Upper lobe of left lung (tissue), 6 donors: ENCODE results near the gene C15orf40. TPM values are rescaled to one million over a fixed set of nuclear protein-coding genes. Genes with fewer than 3 reads are reported as not detected.
A peak's percentile ranks its signal among the peaks of the same experiment; 100 is the strongest.

Experiments
- ATAC-seq, 2 donors: fragments of 200-7000 bp; cut with Tn5 transposase; one replicate each; pipeline ENCODE4 v1.9.1; 2022; ENCODE audit warnings: mild to moderate bottlenecking in 2 of 2, moderate library complexity in 2 of 2; ENCODE audit not compliant: low FRiP score in 2 of 2
- DNase-seq, 2 donors: peaks; one replicate each; pipeline ENCODE4 v3.0.0-alpha.2; 2019 to 2020
- H3K27ac ChIP-seq, 4 donors: fragments of 200-600 bp; sonication (generic); one replicate each; pipeline ENCODE4 v1.5.1; 2016 to 2019
- H3K27me3 ChIP-seq, 4 donors: fragments of 200-600 bp; sonication (generic); one replicate each; pipeline ENCODE4 v1.5.1; 2017 to 2019
- H3K36me3 ChIP-seq, 4 donors: fragments of 200-600 bp; sonication (generic); one replicate each; pipeline ENCODE4 v1.5.1; 2016 to 2019
- H3K4me1 ChIP-seq, 4 donors: fragments of 200-600 bp; sonication (generic); one replicate each; pipeline ENCODE4 v1.5.1; 2018 to 2019
- H3K4me3 ChIP-seq, 4 donors: fragments of 200-600 bp; sonication (generic); one replicate each; pipeline ENCODE4 v1.5.1; 2017 to 2019; ENCODE audit warnings: mild to moderate bottlenecking in 2 of 4, moderate library complexity in 1 of 4
- H3K9me3 ChIP-seq, 4 donors: fragments of 200-600 bp; sonication (generic); one replicate each; pipeline ENCODE4 v1.5.1; 2018 to 2019
- EP300 ChIP-seq, 4 donors: sonication (generic); formaldehyde crosslinking; IDR thresholded peaks; one replicate each; pipeline ENCODE4 v1.5.1; 2017; ENCODE audit warnings: antibody characterized with exemption in 4 of 4, control low read depth in 2 of 4
- POLR2A ChIP-seq, 4 donors: fragments of 450-650 bp; IDR thresholded peaks; one replicate each; pipeline ENCODE4 v1.5.1; 2016 to 2017; ENCODE audit warnings: antibody characterized with exemption in 4 of 4, mild to moderate bottlenecking in 2 of 4
- POLR2AphosphoS5 ChIP-seq, 2 donors: sonication (generic); formaldehyde crosslinking; IDR thresholded peaks; one replicate each; pipeline ENCODE4 v1.5.1; 2017; ENCODE audit warnings: antibody characterized with exemption in 2 of 2
- WGBS, 2 donors: methylation state at CpG; one replicate each; pipeline ENCODE4 v1.1.5; 2017 to 2018; 5-methylcytosine and 5-hydroxymethylcytosine counted together
- total RNA-seq, 6 donors: library from RNA; depleted of rRNA in 4 of 6; stranded (reverse); fragments of >200 nt in 4 of 6; gene quantifications; one replicate each; pipeline versions ENCODE4 v1.1.0 to v1.2.1, GENCODE V29; 2016 to 2021
- TF ChIP-seq, protein P1 (sequence below), 6 experiments: fragments of 450-650 bp in 4 of 6; fragments of 200-600 bp in 2 of 6; sonication (generic) in 2 of 6; IDR thresholded peaks; one replicate each; pipeline ENCODE4 v1.5.1; 2016 to 2019; ENCODE audit warnings: antibody characterized with exemption in 6 of 6
- donor health status: DM: no; HTN: no; CAD: no; lungs with moderate emphysema.
- donor health status: DM: no; HTN: yes; CAD: no; lungs with severe emphysema.

C15orf40 gene
- total RNA-seq, 6 donors from 2014 or later: 8.6 to 27.5 (median 16.8) TPM

DNA sequence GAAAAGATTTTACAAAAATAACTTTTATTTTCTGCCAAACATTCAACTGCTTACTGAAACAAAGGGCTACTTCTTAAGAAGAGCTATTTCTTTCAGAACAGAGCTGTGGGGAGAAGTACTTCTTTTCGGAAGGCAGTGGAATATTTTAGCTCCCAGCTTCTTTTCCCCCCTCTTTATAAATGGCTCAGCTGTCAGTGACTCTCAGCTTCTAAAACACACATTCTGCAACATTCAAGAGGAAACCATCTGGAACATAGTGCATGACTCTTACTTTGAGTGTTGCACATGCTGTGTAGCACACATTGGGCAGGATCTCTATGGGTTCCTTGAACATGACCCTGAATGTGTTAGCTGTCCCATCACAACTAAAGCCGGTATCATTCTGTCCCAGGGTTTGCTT is 7.0 kb upstream of the C15orf40 start:
- H3K27ac ChIP-seq: no peak overlapping the region
- peaks cover 0 to 63% (median 30%) of the 10 kb centered on the region in 4 donors for H3K36me3 ChIP-seq
- TF ChIP-seq POLR2A (IDR thresholded peaks at IDR 0.05): no peak
- TF ChIP-seq POLR2AphosphoS5 (IDR thresholded peaks at IDR 0.05): no peak
- no peak for TF ChIP-seq EP300 (IDR thresholded peaks at IDR 0.05)
- TF ChIP-seq, protein P1, sequence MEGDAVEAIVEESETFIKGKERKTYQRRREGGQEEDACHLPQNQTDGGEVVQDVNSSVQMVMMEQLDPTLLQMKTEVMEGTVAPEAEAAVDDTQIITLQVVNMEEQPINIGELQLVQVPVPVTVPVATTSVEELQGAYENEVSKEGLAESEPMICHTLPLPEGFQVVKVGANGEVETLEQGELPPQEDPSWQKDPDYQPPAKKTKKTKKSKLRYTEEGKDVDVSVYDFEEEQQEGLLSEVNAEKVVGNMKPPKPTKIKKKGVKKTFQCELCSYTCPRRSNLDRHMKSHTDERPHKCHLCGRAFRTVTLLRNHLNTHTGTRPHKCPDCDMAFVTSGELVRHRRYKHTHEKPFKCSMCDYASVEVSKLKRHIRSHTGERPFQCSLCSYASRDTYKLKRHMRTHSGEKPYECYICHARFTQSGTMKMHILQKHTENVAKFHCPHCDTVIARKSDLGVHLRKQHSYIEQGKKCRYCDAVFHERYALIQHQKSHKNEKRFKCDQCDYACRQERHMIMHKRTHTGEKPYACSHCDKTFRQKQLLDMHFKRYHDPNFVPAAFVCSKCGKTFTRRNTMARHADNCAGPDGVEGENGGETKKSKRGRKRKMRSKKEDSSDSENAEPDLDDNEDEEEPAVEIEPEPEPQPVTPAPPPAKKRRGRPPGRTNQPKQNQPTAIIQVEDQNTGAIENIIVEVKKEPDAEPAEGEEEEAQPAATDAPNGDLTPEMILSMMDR (IDR thresholded peaks at IDR 0.05): no peak
- H3K4me3 ChIP-seq: no peak overlapping the region
- DNase-seq (no peak), ATAC-seq (no peak)
- H3K9me3 ChIP-seq: no peaks in the 10 kb centered on the region
- WGBS, 2 donors: 84 to 86% methylated on average over 2 of the region's 2 CpGs
- H3K4me1 ChIP-seq: no peaks in the 10 kb centered on the region
- H3K27me3 ChIP-seq: no peaks in the 10 kb centered on the region

DNA sequence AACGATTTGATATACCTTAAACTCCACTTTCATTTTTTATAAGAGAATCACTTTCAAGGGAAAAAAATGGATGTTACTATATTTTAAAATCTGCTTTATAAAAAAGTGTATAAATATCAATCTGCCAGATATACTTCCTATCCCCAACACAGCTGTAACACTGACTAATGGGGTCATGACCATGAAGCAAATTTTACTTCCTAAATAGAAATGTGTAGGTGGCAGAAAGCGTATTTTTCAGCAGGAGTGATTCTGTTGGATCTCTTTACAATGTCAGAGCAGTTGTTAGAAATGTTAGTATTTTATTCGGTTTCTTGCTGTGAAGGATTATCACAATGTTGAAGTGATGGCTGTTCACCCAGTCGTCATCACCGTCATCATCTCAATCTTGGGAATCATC is 5.5 kb upstream of the C15orf40 start:
- 87 to 89% methylated on average over 5 of the region's 5 CpGs for WGBS, 2 donors

DNA sequence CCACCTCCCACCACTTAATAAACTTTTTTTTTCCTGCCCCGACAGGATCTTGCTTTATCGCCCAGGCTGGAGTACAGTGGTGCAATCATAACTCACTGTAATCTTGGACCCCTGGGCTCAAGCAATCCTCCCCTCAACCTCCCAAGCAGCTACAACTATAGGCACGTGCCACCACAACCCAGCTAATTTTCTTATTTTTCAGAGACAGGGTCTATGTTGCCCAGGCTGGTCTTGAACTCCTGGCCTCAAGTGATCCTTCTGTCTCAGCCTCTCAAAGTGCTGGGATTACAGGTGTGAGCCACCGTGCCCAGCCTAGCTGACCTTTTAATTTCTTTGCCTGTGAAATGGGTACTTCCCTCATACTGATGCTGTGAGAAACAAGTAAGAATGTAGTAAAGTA is 3.9 kb upstream of the C15orf40 start:
- Histone ChIP-seq H3K4me3 (no peak overlapping the region), H3K9me3 (no peaks in the 10 kb centered on the region), H3K4me1 (peaks cover 11 to 17% (median 14%) of the 10 kb centered on the region in 4 donors), H3K36me3 (peaks cover 0 to 51% (median 24%) of the 10 kb centered on the region in 4 donors), H3K27me3 (no peaks in the 10 kb centered on the region), H3K27ac (no peak overlapping the region)
- TF ChIP-seq EP300 (IDR thresholded peaks at IDR 0.05) (no peak), POLR2A (IDR thresholded peaks at IDR 0.05) (no peak), POLR2AphosphoS5 (IDR thresholded peaks at IDR 0.05) (peak in 1 of 2 donors; percentile 11)
- WGBS, 2 donors: 78 to 86% methylated on average over 4 of the region's 4 CpGs
- no peak for ATAC-seq
- DNase-seq: no peak

More for the DNA sequence above, 5.5 kb upstream of the C15orf40 start:
- no peak for TF ChIP-seq POLR2AphosphoS5 (IDR thresholded peaks at IDR 0.05)
- TF ChIP-seq POLR2A (IDR thresholded peaks at IDR 0.05): no peak
- no peak for TF ChIP-seq EP300 (IDR thresholded peaks at IDR 0.05)
- Histone ChIP-seq H3K9me3 (no peaks in the 10 kb centered on the region), H3K4me3 (no peak overlapping the region), H3K36me3 (peaks cover 0 to 63% (median 30%) of the 10 kb centered on the region in 4 donors), H3K27ac (no peak overlapping the region), H3K27me3 (no peaks in the 10 kb centered on the region), H3K4me1 (peaks cover 6 to 9% (median 7%) of the 10 kb centered on the region in 4 donors)
- no peak for DNase-seq
- ATAC-seq: no peak

DNA sequence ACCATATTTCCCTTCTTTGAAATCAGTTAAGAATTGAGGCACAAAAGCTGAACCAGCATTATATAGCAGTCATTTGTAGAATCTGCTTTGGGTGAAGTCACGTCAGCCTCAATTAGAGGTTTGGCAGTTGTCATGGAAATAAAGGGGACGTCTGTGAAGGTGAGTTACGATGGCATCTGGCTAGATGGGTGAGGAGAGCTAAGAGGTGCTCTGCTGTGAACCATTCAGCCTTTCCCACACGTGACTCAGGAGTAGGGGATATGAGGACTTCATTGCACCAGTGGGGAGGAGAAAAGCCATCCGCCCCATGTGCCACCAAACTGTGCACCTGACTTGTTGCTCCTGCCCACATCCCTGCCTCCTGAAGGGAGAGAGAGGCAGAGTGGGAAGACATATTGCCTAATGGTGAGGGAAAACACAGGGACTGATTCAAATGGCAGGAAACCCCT is 2.8 kb upstream of the C15orf40 start:
- Histone ChIP-seq H3K4me1 (peaks cover 19 to 29% (median 20%) of the 10 kb centered on the region in 4 donors), H3K4me3 (no peak overlapping the region), H3K9me3 (no peaks in the 10 kb centered on the region), H3K27me3 (no peaks in the 10 kb centered on the region), H3K27ac (no peak overlapping the region), H3K36me3 (peaks cover 0 to 45% (median 17%) of the 10 kb centered on the region in 4 donors)
- no peak for ATAC-seq
- 64 to 66% methylated on average over 5 of the region's 5 CpGs for WGBS, 2 donors
- no peak for TF ChIP-seq POLR2AphosphoS5 (IDR thresholded peaks at IDR 0.05)
- no peak for TF ChIP-seq POLR2A (IDR thresholded peaks at IDR 0.05)
- no peak for TF ChIP-seq EP300 (IDR thresholded peaks at IDR 0.05)
- TF ChIP-seq, protein P1 (IDR thresholded peaks at IDR 0.05): no peak
- DNase-seq: no peak

DNA sequence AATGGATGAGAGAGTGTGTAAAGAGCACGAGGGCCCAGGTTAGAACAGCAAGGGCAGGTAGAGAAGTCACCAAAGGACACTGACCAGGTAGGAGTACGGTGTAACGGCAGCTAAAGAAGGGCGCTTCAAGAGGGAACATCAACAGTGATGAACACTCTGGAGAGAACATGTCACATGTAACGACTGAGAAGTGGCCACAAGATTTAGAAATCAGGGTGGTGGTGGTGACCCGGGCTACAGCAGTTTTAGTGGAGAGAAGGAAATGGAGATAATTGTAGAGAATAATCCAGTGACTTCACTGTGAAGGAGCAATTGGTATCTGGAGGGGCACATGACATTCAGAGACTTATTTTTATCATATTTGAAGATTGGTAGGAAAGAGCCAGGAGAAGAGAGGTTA is 1.2 kb upstream of the C15orf40 start:
- WGBS, 2 donors: 77 to 87% methylated on average over 6 of the region's 6 CpGs

More for the DNA sequence above, 1.2 kb upstream of the C15orf40 start:
- Histone ChIP-seq H3K9me3 (no peaks in the 10 kb centered on the region), H3K27me3 (no peaks in the 10 kb centered on the region), H3K4me1 (peaks cover 19 to 29% (median 20%) of the 10 kb centered on the region in 4 donors), H3K4me3 (no peak overlapping the region), H3K36me3 (peaks cover 10 to 45% (median 23%) of the 10 kb centered on the region in 4 donors), H3K27ac (peak overlapping the region in 1 of 4 donors; percentile 89)
- DNase-seq: no peak
- ATAC-seq: no peak
- TF ChIP-seq POLR2A (IDR thresholded peaks at IDR 0.05): no peak
- TF ChIP-seq EP300 (IDR thresholded peaks at IDR 0.05): no peak
- TF ChIP-seq, protein P1 (IDR thresholded peaks at IDR 0.05): no peak
- TF ChIP-seq POLR2AphosphoS5 (IDR thresholded peaks at IDR 0.05): no peak
